ENCODE data around the gene OPRD1.
"Not testable (repeated sequence)": the region's sequence is repeated elsewhere in the genome, so short reads cannot be mapped to it uniquely, and the experiment has no call there.

OPRD1 gene

GRCh38 chr1:28811766-28812668 is at the start of gene OPRD1:
Gene OPRD1, plus strand, starts transcription at chr1:28812170. Its CDS starts 214 bp downstream, at chr1:28812384.
- DNase-seq, result no peak

- no peak for DNase-seq
These were observed 45.3 kb upstream of the OPRD1 start for GRCh38 chr1:28766532-28767183.

DNA sequence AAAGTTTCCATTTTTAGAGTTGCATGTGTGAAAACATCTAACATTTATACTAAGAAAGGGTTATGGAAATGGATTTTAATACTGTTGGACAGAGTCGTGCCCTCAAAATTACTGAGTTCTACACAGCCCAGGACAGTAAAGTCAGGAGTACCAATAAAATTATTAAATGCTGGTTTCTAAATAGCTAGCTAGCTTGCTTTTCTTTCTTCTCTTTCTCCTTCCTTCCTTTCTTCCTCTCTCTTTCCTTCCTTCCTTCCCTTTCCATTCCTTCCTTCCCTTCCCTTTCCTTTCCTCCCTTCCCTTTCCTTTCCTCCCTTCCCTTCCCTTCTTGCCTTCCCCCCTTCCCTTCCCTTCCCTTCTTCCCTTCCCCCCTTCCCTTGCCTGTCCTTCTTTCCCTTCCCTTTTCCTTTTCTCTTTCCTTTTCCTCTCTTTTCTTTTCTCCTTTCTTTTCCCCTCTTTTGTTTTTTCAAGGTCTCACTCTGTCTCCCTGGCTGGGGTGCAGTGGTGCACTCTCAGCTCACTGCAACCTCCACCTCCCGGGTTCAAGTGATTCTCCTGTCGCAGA is 41.3 kb upstream of the OPRD1 start:
- no peak for DNase-seq

GRCh38 chr1:28771921-28772320 is 40.0 kb upstream of the OPRD1 start:
- DNase-seq, result not testable (repeated sequence)

- no peak for DNase-seq
These were observed 38.9 kb upstream of the OPRD1 start for GRCh38 chr1:28773105-28773504.

- DNase-seq, result peak; percentile 88
These were observed 36.6 kb upstream of the OPRD1 start for GRCh38 chr1:28775121-28775942.

GRCh38 chr1:28776341-28776740 is 35.6 kb upstream of the OPRD1 start:
- DNase-seq, result no peak

GRCh38 chr1:28778021-28778420 is 33.9 kb upstream of the OPRD1 start:
- DNase-seq, result no peak

- DNase-seq, result peak; percentile 17
These were observed 32.1 kb upstream of the OPRD1 start for GRCh38 chr1:28779751-28780408.

- no peak for DNase-seq
These were observed 30.7 kb upstream of the OPRD1 start for GRCh38 chr1:28781305-28781704.

DNA sequence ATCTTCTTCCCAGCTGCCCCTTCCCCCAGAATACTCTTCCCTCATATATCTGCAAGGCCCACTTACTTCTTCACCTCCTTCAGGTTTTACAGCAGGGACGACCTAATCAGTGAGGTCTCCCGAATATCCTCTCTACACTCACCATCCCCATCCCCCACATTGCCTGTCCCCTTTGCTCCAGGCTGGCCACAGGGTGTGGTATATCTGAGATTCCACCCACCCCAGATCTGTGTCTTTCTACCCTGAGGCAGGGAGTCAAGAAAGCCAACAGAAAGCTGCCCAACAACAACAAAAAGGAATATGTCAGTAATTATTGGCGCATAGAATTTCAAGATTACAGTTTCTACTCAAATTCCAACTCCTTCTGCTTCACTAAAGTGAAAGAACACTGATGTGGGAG is 30.0 kb upstream of the OPRD1 start:
- DNase-seq, result no peak

DNA sequence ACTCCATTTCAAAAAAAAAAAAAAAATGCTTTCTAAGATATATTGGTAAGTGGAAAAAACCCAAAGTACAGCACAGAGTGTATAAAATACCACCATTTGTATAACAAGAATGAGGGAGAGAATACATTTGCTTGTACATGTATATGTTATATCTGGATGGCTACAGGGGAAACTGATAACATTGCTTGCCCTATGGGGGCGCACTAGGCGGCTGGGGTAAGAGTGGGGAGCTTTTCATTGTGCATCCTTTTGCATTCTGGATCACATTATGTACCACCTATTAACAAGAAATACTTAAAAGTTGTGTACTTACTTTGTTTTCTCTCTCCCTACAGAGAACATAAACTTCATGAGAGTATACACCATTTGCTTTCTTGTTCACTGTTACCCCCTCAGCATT is 28.6 kb upstream of the OPRD1 start:
- no peak for DNase-seq

DNA sequence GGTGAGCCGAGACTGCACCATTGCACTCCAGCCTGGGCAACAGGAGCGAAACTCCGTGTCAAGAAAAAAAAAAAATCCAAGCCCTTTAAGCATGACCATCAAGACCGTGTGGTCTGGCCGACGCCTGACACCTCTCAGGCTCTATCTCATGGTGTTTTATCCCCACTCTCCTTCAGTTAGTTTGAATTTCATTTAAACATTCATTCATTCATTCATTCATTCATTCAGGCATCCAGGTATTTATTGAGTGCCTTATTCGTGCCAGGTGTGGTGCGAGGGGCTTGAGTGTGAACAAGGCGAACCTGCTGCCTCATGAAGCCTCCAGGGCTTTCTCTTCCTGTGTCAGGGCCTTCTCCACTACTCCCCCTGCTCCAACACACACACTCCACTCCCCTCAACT is 22.6 kb upstream of the OPRD1 start:
- DNase-seq, result no peak

DNA sequence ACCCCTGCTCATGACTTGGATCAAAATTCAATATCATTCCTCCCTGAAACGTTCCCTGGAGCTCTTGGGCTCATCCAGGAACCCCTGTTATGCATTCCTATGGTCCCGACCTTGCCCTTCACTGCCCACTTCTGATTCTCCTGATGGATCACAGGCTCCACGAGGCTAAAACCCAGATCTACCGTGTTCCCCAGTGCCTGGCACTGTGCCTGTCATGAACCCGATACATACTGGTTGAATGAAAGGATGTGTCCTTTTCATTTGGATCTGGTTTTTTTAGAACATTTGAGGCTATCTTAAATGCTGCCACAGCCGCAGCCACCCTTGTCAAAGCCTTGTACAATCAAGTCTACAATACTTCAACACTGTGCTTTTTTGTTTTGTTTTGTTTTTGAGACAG is 22.2 kb upstream of the OPRD1 start:
- DNase-seq, result no peak

GRCh38 chr1:28790377-28791035 is 21.5 kb upstream of the OPRD1 start:
- no peak for DNase-seq

- not testable (repeated sequence) for DNase-seq
These were observed 20.0 kb upstream of the OPRD1 start for GRCh38 chr1:28791929-28792328.

- no peak for DNase-seq
These were observed 19.3 kb upstream of the OPRD1 start for GRCh38 chr1:28792644-28793121.

DNA sequence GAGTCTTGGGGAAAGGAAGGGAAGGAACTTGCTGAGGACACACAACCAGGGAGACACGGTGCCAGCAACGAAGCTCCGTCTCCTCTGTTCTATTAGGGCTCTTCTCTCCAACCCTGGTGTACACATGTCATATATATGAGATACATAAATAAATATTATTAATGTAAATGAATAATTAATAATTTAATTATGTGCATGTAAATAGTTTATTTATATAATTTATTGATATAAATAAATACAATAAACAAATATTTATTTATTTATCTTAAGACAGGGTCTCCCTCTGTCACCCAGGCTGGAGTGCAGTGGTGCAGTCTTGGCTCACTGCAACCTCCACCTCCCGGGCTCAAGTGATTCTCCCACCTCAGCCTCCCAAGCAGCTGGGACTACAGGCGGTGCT is 17.4 kb upstream of the OPRD1 start:
- not testable (repeated sequence) for DNase-seq

GRCh38 chr1:28796352-28797211 is 15.4 kb upstream of the OPRD1 start:
- DNase-seq, result no peak

GRCh38 chr1:28800324-28800723 is 11.6 kb upstream of the OPRD1 start:
- no peak for DNase-seq

DNA sequence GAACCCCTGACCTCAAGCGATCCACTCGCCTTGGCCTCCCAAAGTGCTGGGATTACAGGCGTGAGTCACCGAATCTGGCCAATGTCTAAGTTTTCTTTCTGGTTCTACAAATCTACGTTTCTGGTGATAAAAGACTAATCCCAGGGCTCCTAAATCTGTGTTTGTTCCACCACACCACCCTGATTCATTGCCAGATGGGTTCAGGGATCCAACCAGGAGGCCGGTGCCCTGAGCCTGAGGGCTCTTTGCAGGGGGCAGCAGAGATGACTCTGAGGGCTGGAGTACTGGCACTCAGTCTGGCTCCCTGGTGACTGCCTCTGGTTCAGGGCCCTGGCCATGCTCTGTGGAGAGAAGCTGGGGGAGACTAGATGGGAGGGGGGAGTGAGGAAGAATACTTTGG is 10.5 kb upstream of the OPRD1 start:
- no peak for DNase-seq

All from suppressor macrophage treated with lipopolysaccharide for 4 hours (primary cell).